ENCODE data around the gene ANKRD39.

ANKRD39 gene

GRCh38 chr2:96835830-96836229 is 22.0 kb downstream of the ANKRD39 start:
- TF ChIP-seq, protein P1, sequence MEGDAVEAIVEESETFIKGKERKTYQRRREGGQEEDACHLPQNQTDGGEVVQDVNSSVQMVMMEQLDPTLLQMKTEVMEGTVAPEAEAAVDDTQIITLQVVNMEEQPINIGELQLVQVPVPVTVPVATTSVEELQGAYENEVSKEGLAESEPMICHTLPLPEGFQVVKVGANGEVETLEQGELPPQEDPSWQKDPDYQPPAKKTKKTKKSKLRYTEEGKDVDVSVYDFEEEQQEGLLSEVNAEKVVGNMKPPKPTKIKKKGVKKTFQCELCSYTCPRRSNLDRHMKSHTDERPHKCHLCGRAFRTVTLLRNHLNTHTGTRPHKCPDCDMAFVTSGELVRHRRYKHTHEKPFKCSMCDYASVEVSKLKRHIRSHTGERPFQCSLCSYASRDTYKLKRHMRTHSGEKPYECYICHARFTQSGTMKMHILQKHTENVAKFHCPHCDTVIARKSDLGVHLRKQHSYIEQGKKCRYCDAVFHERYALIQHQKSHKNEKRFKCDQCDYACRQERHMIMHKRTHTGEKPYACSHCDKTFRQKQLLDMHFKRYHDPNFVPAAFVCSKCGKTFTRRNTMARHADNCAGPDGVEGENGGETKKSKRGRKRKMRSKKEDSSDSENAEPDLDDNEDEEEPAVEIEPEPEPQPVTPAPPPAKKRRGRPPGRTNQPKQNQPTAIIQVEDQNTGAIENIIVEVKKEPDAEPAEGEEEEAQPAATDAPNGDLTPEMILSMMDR (IDR thresholded peaks at IDR 0.05; ENCODE audit: low read depth, low read length, missing control alignments), result no peak
- no peak overlapping the region for H3K4me3 ChIP-seq (replicated peaks; ENCODE audit: low read depth, low read length)
- no peak for DNase-seq (ENCODE audit: extremely low read depth, low read depth)

- no peak overlapping the region for H3K4me3 ChIP-seq (replicated peaks; ENCODE audit: low read depth, low read length)
- TF ChIP-seq, protein P1 (IDR thresholded peaks at IDR 0.05; ENCODE audit: low read depth, low read length, missing control alignments), result no peak
- DNase-seq (ENCODE audit: extremely low read depth, low read depth), result no peak
Observed at GRCh38 chr2:96832754-96833507, 24.9 kb downstream of the ANKRD39 start.

GRCh38 chr2:96832408-96832753 is 25.4 kb downstream of the ANKRD39 start:
- TF ChIP-seq, protein P1 (IDR thresholded peaks at IDR 0.05; ENCODE audit: low read depth, low read length, missing control alignments), result no peak
- H3K4me3 ChIP-seq (replicated peaks; ENCODE audit: low read depth, low read length), result no peak overlapping the region
- DNase-seq (ENCODE audit: extremely low read depth, low read depth), result no peak

- no peak for DNase-seq (ENCODE audit: extremely low read depth, low read depth)
- H3K4me3 ChIP-seq (replicated peaks; ENCODE audit: low read depth, low read length), result no peak overlapping the region
- TF ChIP-seq, protein P1 (IDR thresholded peaks at IDR 0.05; ENCODE audit: low read depth, low read length, missing control alignments), result no peak
Observed at GRCh38 chr2:96831679-96832078, 26.1 kb downstream of the ANKRD39 start.

DNA sequence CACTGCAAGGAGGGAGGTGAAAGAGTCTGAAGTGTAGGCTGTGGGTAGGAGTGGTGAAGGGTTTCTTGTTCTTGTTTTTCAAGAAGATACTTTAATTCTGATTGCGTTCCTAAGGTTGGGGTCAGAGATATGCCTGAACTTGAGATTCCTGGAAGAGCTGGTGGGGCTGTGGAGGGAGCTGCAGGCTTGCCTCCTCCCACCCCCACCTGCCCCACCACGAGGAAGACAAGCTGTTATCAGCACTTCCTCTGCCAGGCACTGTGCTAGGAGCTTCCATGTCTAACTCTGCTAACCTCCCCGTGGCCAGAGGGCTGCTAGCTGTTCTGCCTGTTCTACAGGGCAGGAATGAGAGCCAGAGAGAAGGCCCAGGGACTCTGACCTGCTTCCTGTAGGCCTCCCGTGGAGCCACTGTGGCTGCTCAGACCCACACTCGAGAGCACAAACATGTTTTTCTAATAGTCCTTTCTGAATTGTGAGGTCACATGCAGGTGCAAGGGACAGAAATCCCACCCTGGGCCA is 27.7 kb downstream of the ANKRD39 start:
- TF ChIP-seq, protein P1 (IDR thresholded peaks at IDR 0.05; ENCODE audit: low read depth, low read length, missing control alignments), result no peak
- DNase-seq (ENCODE audit: extremely low read depth, low read depth), result no peak
- H3K4me3 ChIP-seq (replicated peaks; ENCODE audit: low read depth, low read length), result no peak overlapping the region

DNA sequence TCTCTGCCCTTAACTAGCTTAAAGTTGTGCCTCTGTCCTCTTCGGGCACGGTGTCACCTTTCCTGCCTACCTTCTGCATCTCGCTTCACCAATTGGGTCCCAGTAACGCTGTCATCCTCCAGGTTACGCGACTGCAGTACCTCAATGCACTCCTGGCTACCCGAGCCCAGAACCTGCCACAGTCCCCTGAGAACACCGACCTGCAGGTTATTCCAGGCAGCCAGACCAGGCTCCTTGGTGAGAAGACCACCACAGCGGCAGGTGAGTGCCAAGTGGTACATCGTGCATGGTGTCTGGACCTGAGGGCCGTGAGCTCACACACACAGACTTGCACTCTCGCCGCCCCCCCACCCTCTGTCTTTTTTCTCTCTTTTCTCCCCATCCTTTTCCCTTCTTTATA is 28.9 kb downstream of the ANKRD39 start:
- TF ChIP-seq, protein P1 (IDR thresholded peaks at IDR 0.05; ENCODE audit: low read depth, low read length, missing control alignments), result no peak
- no peak for DNase-seq (ENCODE audit: extremely low read depth, low read depth)
- no peak overlapping the region for H3K4me3 ChIP-seq (replicated peaks; ENCODE audit: low read depth, low read length)

All from HFF-Myc (cell line).